8988T (cell line): Measurements from ENCODE around the gene RASSF5.
A peak's percentile ranks its signal among the peaks of the same experiment; 100 is the strongest.

Experiments
- DNase-seq: peaks from one replicate; pipeline ENCODE4 v3.0.0; 2011

The RASSF5 gene, protein sequence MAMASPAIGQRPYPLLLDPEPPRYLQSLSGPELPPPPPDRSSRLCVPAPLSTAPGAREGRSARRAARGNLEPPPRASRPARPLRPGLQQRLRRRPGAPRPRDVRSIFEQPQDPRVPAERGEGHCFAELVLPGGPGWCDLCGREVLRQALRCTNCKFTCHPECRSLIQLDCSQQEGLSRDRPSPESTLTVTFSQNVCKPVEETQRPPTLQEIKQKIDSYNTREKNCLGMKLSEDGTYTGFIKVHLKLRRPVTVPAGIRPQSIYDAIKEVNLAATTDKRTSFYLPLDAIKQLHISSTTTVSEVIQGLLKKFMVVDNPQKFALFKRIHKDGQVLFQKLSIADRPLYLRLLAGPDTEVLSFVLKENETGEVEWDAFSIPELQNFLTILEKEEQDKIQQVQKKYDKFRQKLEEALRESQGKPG

DNA sequence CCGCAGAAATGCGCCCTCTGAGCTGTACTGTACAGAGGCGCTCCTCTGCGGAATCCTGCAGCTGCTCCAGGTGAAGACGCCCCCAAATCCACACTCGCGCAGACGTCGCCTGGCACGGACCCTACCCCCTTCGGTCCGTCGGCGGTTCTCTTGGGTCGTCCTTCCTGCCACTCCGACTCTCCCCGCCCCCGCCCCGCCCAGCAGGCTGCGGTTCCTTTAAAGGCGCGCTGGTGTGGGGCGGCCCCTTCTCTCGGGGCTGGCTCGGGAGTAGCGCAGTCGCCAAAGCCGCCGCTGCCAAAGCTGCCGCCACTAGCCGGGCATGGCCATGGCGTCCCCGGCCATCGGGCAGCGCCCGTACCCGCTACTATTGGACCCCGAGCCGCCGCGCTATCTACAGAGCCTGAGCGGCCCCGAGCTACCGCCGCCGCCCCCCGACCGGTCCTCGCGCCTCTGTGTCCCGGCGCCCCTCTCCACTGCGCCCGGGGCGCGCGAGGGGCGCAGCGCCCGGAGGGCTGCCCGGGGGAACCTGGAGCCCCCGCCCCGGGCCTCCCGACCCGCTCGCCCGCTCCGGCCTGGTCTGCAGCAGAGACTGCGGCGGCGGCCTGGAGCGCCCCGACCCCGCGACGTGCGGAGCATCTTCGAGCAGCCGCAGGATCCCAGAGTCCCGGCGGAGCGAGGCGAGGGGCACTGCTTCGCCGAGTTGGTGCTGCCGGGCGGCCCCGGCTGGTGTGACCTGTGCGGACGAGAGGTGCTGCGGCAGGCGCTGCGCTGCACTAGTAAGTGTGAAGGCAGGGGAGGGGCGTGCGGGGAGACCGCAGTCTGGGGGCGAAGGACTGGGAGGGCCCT, at the start of gene RASSF5:
RASSF5 (plus strand) TSS at position 248 of the 846 bp plus-strand sequence; CDS start at position 320, 72 bp downstream.
- peak; percentile 90 for DNase-seq

DNA sequence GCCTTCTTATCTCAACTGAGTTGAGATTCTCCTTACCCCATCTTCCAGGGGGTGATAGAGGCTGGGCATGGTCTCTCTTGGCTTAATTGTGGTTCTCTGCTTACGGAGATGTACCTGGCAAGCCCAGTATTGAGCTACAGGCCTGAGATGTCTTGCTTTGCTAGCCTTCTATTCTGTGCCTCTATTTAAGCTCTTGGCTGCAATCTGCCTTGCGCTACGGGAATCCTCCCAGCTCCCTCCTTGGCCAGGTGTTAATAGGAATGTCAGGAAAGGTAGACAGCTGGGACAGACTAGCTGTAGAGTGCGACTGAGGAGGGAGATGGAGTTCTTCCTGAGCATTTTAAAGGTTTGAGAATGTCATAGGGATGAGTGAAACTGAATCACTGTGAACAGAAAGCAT, 47.6 kb upstream of the RASSF5 start:
- DNase-seq, result no peak

DNA sequence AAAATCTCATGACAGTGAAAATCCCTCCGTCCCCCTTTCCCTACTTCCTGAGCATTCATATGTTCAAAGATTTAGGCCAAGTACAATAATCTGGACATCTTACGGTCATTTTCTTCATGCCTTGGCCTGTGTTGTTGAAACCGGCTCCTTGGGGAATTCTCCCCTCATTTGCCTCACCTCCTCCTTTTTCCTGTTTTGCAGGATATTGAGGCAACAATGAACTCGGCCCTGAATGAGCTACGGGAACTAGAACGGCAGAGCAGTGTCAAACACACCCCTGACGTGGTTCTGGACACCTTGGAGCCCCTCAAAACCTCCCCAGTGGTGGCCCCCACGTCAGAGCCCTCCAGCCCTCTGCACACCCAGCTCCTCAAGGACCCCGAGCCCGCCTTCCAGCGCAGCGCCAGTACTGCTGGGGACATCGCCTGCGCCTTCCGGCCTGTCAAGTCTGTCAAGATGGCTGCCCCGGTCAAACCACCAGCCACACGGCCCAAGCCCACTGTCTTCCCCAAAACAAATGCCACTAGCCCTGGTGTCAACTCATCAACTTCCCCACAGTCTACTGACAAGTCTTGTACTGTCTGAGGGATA, 46.4 kb upstream of the RASSF5 start:
- DNase-seq, result no peak

DNA sequence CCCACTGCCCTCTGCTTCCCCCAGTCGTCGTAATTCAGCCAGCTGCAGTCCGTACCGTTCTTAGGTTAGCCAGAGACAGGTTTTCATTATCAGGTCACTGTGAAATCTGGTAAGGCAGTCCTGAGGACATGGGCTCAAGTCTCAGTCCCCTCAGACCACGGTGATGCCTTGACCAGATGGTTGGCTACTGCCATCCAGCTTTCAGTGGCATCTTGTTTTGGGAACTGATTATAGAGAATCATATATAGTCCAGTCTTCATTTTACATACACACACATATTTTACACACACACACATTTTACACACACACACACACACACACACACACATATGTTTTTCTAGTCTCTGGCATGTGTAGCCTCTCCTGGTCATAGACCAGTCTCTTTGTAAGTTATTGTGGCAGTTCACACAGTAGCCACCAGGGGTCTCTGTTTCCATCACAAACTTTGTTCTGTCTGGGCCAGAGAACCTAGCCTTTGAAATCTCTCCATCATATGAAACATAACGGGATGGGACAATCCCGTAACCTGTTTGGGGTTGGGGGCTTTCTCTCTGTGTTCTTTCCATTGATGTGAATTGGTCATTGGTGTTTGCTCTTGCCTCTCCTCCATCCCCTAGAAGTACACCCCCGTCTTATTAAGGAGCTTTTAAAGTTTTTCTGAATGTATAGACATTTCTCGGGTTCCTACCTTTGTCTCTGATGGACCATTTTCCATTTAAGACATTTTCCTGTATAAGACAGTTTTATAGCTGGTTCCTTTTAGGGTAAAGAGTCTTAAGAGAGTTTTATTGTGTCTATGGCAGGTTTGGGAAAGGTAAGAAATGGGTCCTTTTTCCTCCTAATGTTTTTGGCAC, 45.5 kb upstream of the RASSF5 start:
- DNase-seq, result peak; percentile 54

DNA sequence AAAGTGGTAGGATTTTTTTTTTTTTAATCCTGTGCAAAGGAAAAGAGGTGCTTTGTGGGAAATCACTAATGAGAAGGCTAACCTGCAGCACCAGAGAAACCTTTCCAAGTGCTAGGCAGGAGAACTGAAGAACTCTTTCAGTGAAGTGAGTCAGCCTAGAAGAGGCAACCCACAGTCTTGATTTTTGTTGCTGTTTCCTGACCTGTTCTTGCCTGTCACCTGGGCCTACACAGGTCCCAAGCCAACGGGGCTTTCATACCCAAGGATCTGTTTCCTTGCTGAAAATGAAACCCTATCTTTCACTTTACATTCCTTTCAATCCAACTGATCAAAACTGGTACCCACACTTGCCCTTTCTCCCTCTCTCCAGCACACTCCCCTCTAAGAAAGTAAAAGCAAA, 44.2 kb upstream of the RASSF5 start:
- DNase-seq, result no peak

DNA sequence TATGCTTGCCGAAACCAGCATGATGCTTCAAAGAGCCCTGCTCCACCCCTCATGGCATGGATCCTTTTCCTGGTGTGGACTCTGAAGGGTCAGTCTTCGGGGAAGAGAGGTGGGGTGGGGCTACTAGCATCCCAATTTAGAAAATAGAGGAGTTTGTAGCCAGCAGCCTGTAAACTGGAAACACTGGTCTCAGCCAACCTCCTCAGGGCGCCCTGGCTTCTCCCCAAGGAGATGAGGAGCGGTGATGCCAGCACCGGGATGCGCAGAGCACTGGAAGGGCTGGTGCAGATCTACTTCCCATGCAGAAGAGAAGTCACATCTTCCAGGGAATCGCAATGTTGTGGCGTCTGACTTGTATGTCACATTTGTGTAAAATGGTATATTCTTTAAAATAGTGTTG, 43.4 kb upstream of the RASSF5 start:
- no peak for DNase-seq

DNA sequence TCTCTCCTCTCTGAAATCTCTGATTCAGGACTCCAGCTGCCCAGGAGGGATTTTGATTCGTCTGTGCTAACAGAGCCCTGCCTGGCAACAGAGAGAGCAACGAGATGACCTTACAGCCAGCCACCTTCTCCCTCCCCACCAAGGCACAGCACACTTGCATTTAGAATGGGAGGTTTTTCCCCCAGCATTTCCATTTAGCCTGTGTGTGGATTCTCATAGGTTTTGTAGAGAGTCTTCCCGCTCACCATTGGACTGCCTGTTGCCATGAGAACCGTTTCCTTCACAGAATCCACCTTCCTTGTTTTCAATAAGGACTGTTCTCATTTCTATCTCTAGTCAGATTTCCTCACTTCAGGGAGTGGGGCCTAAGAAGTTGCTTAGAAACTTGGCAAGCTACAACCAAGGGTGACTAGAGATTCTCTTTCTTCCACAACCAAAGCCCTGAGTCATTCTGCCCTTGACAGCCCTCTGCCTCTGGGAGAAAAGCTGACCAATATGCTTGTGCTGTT, 42.8 kb upstream of the RASSF5 start:
- no peak for DNase-seq

DNA sequence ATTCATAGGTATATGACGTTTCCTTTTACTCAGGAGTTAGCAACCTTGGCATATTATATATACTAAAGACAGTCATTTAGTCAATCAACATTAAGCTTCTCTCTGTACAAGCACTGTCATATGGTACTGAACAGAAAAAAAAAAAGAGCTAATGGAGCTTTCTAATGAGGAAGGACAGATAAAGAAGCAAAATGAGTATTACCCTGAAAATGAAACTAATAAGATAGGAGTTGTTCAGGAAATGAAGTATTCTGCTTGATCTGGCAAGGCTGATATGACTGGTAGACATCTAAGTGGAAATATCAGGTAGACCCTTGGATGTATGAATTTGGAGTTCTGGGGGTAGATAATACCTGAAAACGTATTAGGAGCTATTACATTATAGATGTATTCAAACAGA, 41.4 kb upstream of the RASSF5 start:
- no peak for DNase-seq

DNA sequence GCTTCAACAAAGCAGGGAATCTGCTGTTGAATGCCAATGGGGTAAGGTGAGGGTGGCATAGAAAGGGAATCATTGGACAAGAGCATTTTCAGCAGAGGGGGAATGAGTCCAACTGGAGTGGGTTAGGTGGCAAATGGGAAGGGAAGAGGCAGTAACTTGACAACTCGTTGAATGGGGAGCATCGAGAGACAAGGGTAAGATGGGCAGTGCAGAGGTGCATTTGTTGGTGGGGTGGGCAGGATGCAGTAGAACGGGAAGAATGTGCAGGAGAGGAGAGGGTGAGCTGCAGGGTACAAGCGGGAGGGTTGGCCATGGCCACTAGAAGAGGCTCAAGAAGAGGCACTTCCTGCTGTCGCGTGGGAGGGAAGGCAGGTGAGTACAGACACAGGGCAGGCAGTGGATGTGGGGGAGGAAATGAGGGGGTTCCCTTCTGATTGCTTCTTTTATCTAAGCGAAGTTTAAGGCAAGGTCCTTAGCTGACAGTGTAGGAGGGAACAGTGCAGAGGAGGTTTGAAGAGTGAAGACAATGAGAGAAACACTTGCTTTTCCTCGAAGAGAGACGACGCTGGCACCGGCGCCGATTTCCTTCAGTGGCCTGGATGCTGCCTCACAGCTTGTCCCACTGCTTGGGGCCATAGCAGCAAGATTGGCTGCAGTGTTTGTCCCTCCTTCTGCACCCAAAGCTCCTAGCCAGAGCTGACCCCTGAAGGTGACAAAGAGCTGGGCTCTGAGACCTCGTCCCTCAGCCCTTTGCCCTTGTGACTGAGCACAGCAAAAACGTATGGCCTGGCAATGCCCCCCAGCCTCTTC, 40.3 kb upstream of the RASSF5 start:
- DNase-seq, result no peak

DNA sequence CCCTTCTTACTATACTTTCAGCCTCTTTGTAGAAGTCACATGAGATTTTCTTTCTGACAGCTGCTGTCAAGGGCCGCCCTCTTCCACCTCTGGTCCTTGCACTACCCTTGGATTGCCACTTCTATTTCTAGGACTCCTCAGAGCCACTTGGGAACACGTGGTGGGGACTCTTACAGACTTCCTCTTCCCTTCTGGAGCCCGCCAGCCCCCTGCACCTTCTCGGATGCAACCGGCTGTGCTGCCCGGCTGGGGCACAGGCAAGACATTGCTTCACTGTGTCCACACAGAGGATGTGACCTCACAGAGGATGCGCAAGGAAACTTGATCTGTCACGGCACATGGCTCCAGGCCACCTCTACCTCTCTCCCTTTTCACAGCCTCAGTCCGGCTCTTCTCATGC, 39.4 kb upstream of the RASSF5 start:
- DNase-seq, result no peak

DNA sequence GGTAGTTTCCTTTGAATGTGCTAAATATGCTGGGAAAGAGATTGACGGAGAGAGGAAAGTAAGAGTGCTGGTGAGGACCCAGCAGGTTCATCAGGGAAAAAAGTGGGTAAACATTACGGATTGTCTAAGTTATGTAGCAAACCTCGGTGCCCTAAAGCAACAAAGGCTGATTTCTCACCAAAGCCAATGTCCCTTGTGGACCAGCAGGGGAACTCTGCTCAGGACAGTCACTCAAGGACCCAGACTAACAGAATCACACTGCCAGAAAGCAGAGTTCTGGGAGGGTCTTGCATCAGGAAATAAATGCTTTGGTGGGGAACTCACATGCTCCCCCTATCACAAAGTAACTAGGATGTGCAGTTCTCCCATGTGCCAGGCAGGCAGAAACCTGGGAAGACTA, 38.8 kb upstream of the RASSF5 start:
- DNase-seq, result no peak

DNA sequence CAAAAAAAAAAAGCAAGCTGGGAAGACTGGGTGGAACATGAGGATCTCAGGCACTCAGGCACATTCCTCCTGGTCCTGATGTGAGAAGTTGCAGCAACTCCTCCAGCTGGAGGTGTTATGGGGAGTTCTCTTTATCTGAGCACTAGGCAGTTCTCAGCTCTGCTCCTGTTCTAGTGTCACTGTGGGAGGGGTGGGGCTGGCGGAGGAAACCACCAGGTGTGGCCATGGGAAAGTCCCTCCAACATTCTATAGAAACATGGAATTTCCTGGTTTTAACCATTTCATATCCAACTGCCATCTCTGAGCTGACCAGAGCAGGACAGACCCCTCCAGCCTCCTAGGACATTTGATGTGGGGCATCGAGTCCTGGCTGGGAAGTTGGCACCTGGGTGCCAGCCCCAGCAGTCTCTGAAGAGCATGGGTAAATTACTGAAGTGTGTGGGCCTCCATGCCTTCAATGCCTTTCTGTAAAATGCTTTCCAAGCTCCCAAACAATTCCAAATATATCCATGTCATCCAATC, 37.9 kb upstream of the RASSF5 start:
- DNase-seq, result no peak

DNA sequence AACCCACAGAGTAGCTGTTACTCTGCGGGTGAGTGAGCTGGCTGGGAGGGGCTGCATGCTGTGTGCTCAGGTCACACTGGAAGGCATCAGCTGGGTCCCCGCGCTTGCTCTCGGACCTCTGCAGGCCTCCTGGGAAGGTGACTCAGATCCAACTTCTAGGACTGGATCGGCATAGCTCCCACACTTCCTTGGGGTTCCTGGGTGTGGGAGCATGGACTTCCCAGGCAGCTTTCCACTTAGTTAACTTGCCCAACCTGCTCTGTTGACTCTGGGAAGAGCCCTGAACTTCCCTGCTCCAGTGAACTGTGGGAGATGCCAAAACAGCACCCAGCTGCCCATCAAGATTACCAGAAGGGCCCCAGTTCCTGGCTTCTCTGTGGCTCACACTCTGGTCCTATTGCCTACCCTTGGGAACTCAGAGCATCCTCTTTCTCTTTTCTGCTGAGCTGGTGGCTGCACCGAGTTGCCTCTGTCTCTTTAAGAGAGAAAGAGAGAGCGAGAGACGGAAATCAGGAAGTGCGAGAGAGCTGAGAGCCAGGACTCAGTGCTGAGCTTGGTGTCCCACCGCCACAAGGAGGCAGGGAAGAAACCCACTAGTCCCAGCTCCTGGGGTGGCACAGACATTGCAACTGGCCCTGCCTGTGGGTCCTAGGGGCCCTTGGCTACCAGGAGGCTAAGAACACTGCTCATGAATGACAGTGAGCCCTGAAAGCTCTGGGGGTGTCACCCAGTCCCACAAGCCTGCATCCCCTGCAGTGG, 37.2 kb upstream of the RASSF5 start, which contains the start of gene IKBKE:
IKBKE (plus strand) TSS at position 544 of the 759 bp plus-strand sequence. CDS start 2,752 bp downstream, outside the sequence.
- peak; percentile 90 for DNase-seq

DNA sequence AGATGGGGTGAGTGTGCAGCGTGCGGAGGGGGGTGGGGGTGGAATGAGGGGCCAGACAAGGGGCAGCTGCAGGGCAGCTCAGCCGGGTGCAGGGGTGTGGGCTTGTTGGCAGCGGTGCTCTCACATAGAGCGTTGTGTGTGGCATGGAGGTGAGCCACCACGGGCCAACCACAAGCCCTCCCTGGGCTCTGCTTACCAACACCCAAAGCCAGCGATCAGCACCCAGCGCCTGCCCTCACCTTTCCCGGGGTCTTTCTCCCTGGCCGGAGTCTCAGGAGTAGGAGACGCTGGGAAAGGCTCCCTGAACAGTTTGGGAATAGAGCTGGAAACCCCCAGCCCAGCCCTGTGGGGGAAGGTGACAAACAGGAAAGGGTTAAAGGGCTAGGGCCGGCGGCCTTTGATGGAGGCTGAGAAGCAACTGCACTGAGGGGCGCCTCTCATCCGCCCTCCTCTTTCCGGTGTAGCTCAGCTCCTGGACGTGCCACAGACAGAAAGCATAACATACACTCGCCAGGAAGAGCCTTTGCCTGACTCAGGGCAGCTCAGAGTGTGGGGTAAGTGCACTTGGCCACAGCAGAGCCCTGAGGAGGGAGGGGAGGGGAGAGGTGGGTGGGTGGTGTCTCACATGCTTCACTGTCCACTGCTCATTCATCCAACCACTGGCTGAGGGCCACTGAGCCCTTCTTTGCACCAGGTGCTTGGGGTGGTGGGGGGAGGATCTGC, 36.5 kb upstream of the RASSF5 start:
- DNase-seq, result peak; percentile 63

DNA sequence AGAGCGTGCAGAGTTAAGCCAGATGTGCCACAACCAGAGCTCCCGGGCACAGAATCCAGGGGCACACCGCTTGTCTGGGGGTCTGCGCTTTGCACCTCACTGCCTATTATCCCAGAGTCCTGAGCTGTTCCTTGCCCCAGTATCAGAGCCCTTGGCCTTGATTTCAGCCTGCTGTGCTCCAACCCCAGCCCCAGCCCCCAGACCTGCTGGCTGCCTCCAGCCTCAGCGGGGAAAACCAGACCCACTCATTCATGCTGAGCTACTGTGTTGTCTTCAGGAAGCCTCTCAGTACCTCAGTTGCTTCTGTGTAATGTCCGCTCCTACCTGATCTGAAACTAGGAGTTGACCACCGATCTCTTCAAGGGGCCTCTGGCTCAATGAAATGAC, 35.9 kb upstream of the RASSF5 start:
- DNase-seq, result no peak

DNA sequence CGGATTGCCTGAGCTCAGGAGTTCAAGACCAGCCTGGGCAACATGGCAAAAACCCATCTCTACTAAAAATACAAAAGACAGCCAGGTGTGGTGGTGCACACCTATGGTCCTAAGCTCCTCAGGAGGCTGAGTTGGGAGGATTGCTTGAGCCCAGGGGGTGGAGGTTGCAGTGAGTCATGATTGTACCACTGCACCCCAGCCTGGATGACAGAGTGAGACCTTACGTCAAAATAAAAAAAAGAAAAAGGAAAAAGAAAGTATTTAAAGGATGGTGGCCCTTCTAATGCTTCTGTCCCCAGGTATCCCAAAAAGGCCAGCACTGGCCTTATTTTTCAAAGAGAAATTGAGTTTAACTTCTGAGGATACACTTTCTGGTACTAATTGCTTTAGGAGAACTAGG, 35.3 kb upstream of the RASSF5 start:
- no peak for DNase-seq

DNA sequence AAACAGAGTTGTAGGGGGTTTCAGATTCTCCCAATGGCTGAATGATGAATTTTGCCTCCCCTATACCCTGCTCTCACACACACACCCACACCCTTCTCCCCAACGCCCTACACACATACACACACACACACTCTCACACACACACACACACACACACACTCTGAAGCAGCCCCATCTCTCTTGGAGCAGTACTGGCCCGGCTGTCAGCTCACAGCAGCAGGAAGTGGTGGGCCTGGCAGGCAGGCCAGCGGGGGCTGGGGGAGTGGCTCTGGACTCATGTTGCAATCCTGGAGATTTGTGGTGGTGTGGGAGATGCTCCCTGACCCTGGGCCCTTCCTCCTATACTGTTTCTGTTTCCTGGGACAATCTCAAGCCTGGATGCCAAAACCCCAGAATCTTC, 34.9 kb upstream of the RASSF5 start:
- DNase-seq, result no peak

DNA sequence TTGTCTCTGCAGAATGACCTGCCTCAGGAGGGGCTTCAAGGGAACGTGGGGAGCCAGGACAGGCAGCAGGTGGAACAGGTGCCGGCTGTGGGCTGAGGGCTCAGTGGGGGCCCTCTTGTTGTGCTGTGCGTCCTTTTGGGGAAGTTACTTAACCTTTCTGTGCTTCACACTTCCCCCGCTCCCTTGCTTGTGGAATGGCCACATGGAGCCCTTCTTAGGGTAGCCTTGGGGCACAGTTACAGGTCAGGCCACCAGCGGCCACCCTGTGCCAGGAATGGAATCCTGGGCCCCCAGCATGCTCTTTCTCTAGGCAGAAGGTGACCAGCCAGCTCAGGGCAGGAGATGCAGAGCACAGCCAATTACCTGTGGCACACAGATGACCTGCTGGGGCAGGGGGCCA, 34.4 kb upstream of the RASSF5 start:
- no peak for DNase-seq

DNA sequence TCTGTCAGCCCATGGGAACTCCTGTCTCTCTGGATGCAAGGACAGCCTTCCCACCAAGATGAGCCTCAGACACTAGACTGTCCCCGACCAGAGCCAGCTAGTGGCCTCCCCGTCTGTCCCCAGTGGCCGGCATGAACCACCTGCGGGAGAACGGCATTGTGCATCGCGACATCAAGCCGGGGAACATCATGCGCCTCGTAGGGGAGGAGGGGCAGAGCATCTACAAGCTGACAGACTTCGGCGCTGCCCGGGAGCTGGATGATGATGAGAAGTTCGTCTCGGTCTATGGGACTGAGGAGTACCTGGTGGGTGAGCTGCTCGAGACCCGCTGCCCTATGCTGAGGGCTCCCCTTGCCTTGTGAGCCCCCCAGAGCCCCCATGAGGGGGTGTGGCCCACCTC, 31.3 kb upstream of the RASSF5 start:
- no peak for DNase-seq

DNA sequence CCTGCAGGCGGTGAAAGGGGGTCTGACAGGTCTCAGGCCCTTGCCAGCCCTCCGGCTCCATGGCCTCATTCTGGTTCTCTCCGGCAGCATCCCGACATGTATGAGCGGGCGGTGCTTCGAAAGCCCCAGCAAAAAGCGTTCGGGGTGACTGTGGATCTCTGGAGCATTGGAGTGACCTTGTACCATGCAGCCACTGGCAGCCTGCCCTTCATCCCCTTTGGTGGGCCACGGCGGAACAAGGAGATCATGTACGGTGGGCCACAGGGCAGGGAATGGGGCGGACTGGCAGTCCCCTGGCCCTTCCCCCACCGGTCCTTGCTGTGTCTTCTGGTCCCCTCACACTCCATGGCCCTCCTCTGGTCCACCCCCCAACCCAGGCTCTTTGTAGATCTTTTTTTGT, 30.7 kb upstream of the RASSF5 start:
- DNase-seq, result no peak
